ENCODE results near the gene LRMDA.

Gene LRMDA

GRCh38 chr10:76010703-76011102, 579.3 kb downstream of the LRMDA start:
- TF ChIP-seq, protein P1, sequence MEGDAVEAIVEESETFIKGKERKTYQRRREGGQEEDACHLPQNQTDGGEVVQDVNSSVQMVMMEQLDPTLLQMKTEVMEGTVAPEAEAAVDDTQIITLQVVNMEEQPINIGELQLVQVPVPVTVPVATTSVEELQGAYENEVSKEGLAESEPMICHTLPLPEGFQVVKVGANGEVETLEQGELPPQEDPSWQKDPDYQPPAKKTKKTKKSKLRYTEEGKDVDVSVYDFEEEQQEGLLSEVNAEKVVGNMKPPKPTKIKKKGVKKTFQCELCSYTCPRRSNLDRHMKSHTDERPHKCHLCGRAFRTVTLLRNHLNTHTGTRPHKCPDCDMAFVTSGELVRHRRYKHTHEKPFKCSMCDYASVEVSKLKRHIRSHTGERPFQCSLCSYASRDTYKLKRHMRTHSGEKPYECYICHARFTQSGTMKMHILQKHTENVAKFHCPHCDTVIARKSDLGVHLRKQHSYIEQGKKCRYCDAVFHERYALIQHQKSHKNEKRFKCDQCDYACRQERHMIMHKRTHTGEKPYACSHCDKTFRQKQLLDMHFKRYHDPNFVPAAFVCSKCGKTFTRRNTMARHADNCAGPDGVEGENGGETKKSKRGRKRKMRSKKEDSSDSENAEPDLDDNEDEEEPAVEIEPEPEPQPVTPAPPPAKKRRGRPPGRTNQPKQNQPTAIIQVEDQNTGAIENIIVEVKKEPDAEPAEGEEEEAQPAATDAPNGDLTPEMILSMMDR (IDR thresholded peaks at IDR 0.05; ENCODE audit: low read depth, low read length) = no peak
- DNase-seq (ENCODE audit: extremely low read depth, low read depth) = no peak

DNA sequence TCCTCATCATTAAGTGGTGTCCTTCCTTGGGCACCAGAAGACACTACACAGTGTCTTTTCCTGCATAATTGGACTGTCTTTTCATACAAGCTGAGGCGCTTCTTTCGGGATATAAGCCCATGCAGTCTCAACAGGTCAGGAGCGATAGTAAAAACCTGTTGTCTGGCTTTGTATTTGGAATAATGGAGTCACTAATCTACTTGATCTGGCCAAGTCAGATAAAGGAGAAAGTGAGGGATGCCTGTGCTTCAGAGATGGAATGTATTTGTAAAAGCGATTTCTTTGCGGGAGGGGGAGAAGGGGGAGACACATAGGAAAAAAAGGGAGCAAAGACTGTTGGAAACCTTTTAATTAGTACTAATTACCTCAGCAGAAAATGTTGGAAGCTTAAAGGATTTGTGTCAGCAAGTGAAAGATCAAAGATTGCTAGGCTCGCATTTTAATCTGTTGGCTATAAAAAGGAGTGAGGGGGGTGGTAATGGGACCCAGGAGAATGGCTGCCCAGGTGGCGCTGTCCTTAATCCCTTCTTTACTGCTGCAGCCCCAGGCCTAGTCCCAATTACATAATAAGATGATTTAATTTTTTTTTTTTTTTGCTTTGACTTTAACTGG, 581.4 kb downstream of the LRMDA start:
- no peak for DNase-seq (ENCODE audit: extremely low read depth, low read depth)
- TF ChIP-seq, protein P1 (IDR thresholded peaks at IDR 0.05; ENCODE audit: low read depth, low read length) = no peak

DNA sequence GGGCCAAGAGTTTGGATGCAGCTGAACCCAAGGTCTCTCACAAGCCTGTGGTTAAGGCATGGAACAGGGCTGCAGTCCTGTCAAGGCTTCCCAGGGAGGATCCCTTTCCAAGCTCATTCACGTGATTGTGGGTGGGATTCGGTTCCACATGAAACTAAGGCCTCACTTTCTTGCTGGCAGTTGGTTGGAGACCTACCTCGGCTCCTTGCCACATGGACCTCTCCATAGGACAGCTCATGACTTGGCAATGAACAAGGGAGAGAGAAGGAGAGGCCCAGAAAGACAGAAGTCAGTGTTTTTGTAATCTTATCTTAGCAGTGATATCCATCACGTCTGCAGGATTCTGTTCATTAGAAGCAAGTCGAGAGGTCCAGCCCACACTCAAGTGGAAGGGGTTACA, 583.8 kb downstream of the LRMDA start:
- TF ChIP-seq, protein P1 (IDR thresholded peaks at IDR 0.05; ENCODE audit: low read depth, low read length) = no peak
- DNase-seq (ENCODE audit: extremely low read depth, low read depth) = no peak

DNA sequence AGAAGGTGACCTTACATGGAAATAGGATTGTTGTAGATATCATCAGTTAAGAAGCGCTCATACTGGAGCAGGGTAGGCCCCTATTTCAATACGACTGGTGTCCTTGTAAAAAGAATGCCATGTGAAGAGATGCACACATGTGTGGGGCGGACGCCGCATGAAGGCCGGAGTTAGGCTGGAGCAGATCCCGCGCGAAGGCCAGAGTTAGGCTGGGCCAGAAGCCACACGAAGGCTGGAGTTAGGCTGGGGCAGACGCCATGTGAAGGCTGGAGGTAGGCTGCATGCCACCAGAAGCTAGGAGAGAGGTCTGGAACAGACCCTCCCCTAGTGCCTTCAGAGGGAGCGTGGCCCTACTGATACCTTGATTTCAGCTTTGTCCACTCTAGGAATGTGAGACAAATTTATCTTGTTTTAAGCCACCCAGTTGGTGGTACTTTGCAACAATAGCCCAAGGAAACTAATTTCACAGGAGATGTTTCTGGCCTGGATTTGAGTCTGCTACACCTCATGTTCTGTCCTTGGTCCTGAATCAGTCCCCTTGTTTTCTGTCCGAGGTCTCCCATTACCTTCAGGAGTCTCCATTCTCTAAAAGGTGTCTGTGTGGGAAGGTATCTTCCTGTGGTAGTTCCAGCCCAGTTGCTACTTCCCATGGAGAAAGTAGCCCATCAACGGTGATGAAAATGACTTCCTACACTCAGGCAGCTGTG, 585.8 kb downstream of the LRMDA start:
- TF ChIP-seq, protein P1 (IDR thresholded peaks at IDR 0.05; ENCODE audit: low read depth, low read length) = no peak
- no peak for DNase-seq (ENCODE audit: extremely low read depth, low read depth)

GRCh38 chr10:76017733-76018433, 586.5 kb downstream of the LRMDA start:
- DNase-seq (ENCODE audit: extremely low read depth, low read depth) = no peak
- TF ChIP-seq, protein P1 (IDR thresholded peaks at IDR 0.05; ENCODE audit: low read depth, low read length) = no peak

- TF ChIP-seq, protein P1 (IDR thresholded peaks at IDR 0.05; ENCODE audit: low read depth, low read length) = no peak
- DNase-seq (ENCODE audit: extremely low read depth, low read depth) = no peak
These were observed 589.2 kb downstream of the LRMDA start for GRCh38 chr10:76020630-76021029.

DNA sequence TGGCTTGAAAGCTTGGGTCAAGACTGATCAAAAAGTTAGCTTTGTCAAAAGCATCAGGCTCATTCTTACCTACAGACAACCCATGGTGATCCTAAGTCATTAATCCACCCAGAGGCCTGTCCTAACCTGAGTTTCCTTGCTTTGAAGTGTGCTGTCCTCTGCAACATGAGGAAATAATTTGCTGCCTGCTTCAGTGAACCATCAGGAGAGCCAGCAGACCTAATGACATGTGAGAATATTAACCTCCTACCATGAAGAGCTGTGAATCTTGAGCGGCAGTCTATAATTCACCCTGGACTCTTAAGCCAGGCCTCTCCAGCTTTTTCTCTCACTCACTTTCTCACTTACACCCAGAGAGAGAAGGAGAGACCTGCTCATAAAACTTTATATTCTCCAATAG, 590.0 kb downstream of the LRMDA start:
- TF ChIP-seq, protein P1 (IDR thresholded peaks at IDR 0.05; ENCODE audit: low read depth, low read length) = no peak
- no peak for DNase-seq (ENCODE audit: extremely low read depth, low read depth)

All from AG09319 (cell line).